Measurements from ENCODE around the gene ITGB3BP.

ITGB3BP gene

DNA sequence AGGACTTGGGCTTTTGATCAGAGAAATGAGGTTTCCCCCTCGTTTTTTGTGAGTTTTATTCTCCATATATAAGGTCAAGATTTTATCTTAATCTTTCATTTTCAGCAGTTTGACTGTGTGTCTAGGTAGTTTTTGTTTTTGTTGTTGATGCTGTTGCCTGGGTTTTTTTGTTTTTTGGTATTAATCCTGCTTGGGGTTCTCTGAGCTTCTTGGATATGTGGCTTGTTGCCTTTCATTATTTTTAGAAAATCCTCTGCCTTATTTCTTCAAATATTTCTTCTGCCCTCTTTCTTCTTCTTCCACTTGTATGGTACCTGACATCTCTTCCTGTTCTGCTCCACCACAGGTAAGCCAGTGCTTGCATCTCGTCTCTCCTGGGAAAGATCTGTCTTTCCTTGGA is 25.3 kb upstream of the ITGB3BP start:
- H3K4me3 ChIP-seq (ENCODE audit: low read length in 2 of 2) = no peak overlapping the region
- H3K27ac ChIP-seq (ENCODE audit: low read depth in 2 of 2, low read length in 2 of 2) = no peak overlapping the region
- no peaks in the 10 kb centered on the region for H3K4me1 ChIP-seq (ENCODE audit: control insufficient read depth in 2 of 2, insufficient read depth in 2 of 2, low read length in 2 of 2)
- H3K9ac ChIP-seq (ENCODE audit: low read depth in 1 of 2, low read length in 2 of 2) = no peak overlapping the region
- peaks cover 3 to 6% of the 10 kb centered on the region in 2 donors for H3K36me3 ChIP-seq (ENCODE audit: control insufficient read depth in 2 of 2, insufficient read depth in 2 of 2, low read length in 2 of 2)
- no peaks in the 10 kb centered on the region for H3K9me3 ChIP-seq (ENCODE audit: control insufficient read depth in 2 of 2, low read length in 2 of 2)
- H3K27me3 ChIP-seq (ENCODE audit: control insufficient read depth in 2 of 2, insufficient read depth in 2 of 2, low read length in 2 of 2) = no peaks in the 10 kb centered on the region

DNA sequence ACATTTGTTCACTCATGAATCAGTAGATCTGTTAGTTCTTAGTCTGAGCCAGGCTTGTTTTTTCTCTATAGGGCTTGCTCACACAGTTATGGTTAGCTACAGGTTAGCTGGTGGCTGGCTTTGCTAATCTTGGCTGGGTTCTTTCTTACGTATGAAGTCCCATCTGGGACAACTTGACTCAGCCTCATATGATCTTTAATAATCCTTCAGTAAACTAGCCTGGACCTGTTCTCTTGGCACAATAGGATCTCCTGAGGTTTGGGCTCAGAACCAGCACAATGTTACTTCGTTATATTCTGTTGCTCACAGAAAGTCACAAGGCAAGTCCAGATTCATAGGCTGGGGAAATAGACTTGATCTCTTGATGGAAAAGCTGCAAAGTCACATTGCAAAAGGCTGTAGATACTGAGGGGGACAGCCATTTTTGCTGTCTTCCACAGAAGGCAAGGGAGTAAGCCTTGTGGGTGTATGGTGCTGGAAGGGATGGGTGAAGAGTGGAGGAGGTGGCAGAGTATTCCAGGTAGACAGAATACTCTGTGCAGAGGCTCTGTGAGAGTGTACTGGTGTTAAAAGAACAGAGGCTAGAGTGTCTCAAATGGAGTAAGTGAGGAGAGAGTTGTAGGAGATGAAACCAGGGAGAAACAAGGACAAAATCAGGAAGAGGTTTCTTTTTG is 24.7 kb upstream of the ITGB3BP start:
- no peaks in the 10 kb centered on the region for H3K4me1 ChIP-seq (ENCODE audit: control insufficient read depth in 2 of 2, insufficient read depth in 2 of 2, low read length in 2 of 2)
- no peak overlapping the region for H3K9ac ChIP-seq (ENCODE audit: low read depth in 1 of 2, low read length in 2 of 2)
- no peak overlapping the region for H3K27ac ChIP-seq (ENCODE audit: low read depth in 2 of 2, low read length in 2 of 2)
- no peak overlapping the region for H3K4me3 ChIP-seq (ENCODE audit: low read length in 2 of 2)
- no peaks in the 10 kb centered on the region for H3K27me3 ChIP-seq (ENCODE audit: control insufficient read depth in 2 of 2, insufficient read depth in 2 of 2, low read length in 2 of 2)
- peaks cover 3 to 6% of the 10 kb centered on the region in 2 donors for H3K36me3 ChIP-seq (ENCODE audit: control insufficient read depth in 2 of 2, insufficient read depth in 2 of 2, low read length in 2 of 2)
- H3K9me3 ChIP-seq (ENCODE audit: control insufficient read depth in 2 of 2, low read length in 2 of 2) = no peaks in the 10 kb centered on the region

DNA sequence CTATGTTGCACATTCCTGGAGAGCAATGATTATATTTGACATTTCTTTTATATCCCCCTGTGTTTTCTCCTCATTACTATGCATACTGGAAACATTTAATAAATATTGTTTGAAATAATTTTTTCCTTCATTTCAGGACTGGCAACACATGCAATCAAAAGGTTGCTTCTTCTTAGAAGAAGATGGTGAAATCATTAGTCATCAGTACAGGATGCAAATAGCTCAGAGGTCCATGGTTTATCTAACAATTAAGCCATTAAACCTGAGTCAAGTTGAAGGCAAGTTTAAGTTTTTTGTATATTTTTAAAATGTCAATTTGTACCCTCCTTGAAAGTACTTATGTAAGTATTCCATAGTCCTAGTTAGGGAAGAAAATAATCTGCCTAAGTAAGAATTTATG is 22.8 kb upstream of the ITGB3BP start:
- Histone ChIP-seq H3K4me3 (ENCODE audit: low read length in 2 of 2) (no peak overlapping the region), H3K27ac (ENCODE audit: low read depth in 2 of 2, low read length in 2 of 2) (no peak overlapping the region), H3K27me3 (ENCODE audit: control insufficient read depth in 2 of 2, insufficient read depth in 2 of 2, low read length in 2 of 2) (no peaks in the 10 kb centered on the region), H3K9me3 (ENCODE audit: control insufficient read depth in 2 of 2, low read length in 2 of 2) (no peaks in the 10 kb centered on the region), H3K9ac (ENCODE audit: low read depth in 1 of 2, low read length in 2 of 2) (no peak overlapping the region), H3K36me3 (ENCODE audit: control insufficient read depth in 2 of 2, insufficient read depth in 2 of 2, low read length in 2 of 2) (peaks cover 3 to 6% of the 10 kb centered on the region in 2 donors), H3K4me1 (ENCODE audit: control insufficient read depth in 2 of 2, insufficient read depth in 2 of 2, low read length in 2 of 2) (no peaks in the 10 kb centered on the region)

DNA sequence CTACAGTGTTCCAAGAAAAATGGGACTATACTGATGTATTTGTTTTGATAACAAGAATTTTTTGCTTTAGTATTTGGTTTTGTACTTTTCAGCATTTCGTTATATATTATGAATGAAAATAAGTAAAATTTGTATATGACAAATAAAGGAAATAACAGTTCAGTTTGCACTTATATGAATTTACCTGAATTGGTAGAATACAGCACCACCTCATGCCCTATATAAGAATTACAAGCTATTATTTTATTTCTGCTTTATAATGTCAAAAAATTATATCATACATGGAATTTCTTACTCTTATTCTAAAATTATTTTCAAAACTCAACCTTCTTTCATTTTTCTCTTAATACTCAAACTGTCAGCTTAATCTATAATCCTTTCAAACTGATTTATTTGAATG is 14.9 kb upstream of the ITGB3BP start:
- no peaks in the 10 kb centered on the region for H3K27me3 ChIP-seq (ENCODE audit: control insufficient read depth in 2 of 2, insufficient read depth in 2 of 2, low read length in 2 of 2)
- H3K4me1 ChIP-seq (ENCODE audit: control insufficient read depth in 2 of 2, insufficient read depth in 2 of 2, low read length in 2 of 2) = no peaks in the 10 kb centered on the region
- no peak overlapping the region for H3K4me3 ChIP-seq (ENCODE audit: low read length in 2 of 2)
- no peak overlapping the region for H3K9ac ChIP-seq (ENCODE audit: low read depth in 1 of 2, low read length in 2 of 2)
- no peaks in the 10 kb centered on the region for H3K9me3 ChIP-seq (ENCODE audit: control insufficient read depth in 2 of 2, low read length in 2 of 2)
- no peak overlapping the region for H3K27ac ChIP-seq (ENCODE audit: low read depth in 2 of 2, low read length in 2 of 2)
- H3K36me3 ChIP-seq (ENCODE audit: control insufficient read depth in 2 of 2, insufficient read depth in 2 of 2, low read length in 2 of 2) = peaks cover 0 to 3% of the 10 kb centered on the region in 2 donors

DNA sequence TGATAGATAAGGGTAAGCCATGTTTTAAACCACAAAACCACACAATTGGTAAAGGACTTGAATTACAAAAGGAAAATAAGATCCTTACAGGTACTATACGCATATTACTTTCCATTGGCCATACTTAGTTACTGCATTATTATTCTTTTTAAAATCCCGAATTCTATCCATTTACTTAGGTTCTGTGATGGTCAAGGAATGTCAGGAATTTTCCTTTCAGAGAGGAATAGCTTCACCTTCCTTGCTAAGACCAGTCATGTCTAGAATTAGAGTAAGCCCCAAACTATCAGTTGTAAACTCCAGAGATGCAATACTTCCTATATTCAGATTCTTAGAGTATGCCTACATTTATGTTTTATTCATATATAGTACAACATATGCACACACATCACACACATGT is 14.0 kb upstream of the ITGB3BP start:
- no peak overlapping the region for H3K4me3 ChIP-seq (ENCODE audit: low read length in 2 of 2)
- no peaks in the 10 kb centered on the region for H3K4me1 ChIP-seq (ENCODE audit: control insufficient read depth in 2 of 2, insufficient read depth in 2 of 2, low read length in 2 of 2)
- no peak overlapping the region for H3K27ac ChIP-seq (ENCODE audit: low read depth in 2 of 2, low read length in 2 of 2)
- no peak overlapping the region for H3K9ac ChIP-seq (ENCODE audit: low read depth in 1 of 2, low read length in 2 of 2)
- no peaks in the 10 kb centered on the region for H3K27me3 ChIP-seq (ENCODE audit: control insufficient read depth in 2 of 2, insufficient read depth in 2 of 2, low read length in 2 of 2)
- H3K36me3 ChIP-seq (ENCODE audit: control insufficient read depth in 2 of 2, insufficient read depth in 2 of 2, low read length in 2 of 2) = peaks cover 0 to 3% of the 10 kb centered on the region in 2 donors
- H3K9me3 ChIP-seq (ENCODE audit: control insufficient read depth in 2 of 2, low read length in 2 of 2) = no peaks in the 10 kb centered on the region

DNA sequence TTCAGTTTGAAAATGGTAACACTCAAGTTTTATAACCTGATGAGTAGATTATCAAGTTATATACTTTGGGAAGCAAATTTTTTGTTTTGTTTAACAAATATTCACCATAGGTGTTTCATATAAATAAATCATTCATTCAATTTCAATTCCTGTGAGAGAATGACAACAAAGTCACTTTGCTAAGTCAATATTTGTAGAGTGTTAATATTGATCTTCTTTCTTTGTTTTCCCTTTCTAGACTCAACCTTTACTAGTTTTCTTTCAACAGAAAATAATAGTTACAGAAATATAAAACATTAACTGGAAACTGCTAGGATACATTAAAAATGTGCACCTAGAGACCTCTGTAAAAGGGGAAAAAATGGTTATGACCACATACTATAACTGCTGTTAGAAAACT is 11.4 kb upstream of the ITGB3BP start:
- no peak overlapping the region for H3K27ac ChIP-seq (ENCODE audit: low read depth in 2 of 2, low read length in 2 of 2)
- H3K27me3 ChIP-seq (ENCODE audit: control insufficient read depth in 2 of 2, insufficient read depth in 2 of 2, low read length in 2 of 2) = no peaks in the 10 kb centered on the region
- no peak overlapping the region for H3K9ac ChIP-seq (ENCODE audit: low read depth in 1 of 2, low read length in 2 of 2)
- no peak overlapping the region for H3K4me3 ChIP-seq (ENCODE audit: low read length in 2 of 2)
- H3K36me3 ChIP-seq (ENCODE audit: control insufficient read depth in 2 of 2, insufficient read depth in 2 of 2, low read length in 2 of 2) = peaks cover 0 to 3% of the 10 kb centered on the region in 2 donors
- no peaks in the 10 kb centered on the region for H3K9me3 ChIP-seq (ENCODE audit: control insufficient read depth in 2 of 2, low read length in 2 of 2)
- H3K4me1 ChIP-seq (ENCODE audit: control insufficient read depth in 2 of 2, insufficient read depth in 2 of 2, low read length in 2 of 2) = no peaks in the 10 kb centered on the region

DNA sequence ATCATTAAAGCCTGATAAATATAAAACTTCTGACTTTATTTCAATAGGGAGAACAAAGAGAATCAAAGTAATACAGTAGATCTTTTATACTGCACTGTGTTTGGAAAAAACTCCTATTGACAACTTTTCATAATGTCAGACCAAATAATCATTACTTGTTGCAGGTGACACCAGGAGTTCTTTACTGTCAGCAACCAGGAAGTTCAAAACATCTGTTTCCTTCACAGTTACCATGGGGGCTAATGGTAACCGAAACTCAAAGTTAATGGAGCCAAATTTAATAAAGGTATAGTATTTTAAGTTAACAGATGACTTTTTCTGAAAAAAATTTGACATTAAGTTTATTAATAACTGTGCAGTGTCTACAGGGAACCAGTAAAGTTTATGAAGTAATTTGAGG is 10.9 kb upstream of the ITGB3BP start:
- Histone ChIP-seq H3K4me3 (ENCODE audit: low read length in 2 of 2) (no peak overlapping the region), H3K27me3 (ENCODE audit: control insufficient read depth in 2 of 2, insufficient read depth in 2 of 2, low read length in 2 of 2) (no peaks in the 10 kb centered on the region), H3K27ac (ENCODE audit: low read depth in 2 of 2, low read length in 2 of 2) (no peak overlapping the region), H3K9ac (ENCODE audit: low read depth in 1 of 2, low read length in 2 of 2) (no peak overlapping the region), H3K36me3 (ENCODE audit: control insufficient read depth in 2 of 2, insufficient read depth in 2 of 2, low read length in 2 of 2) (peaks cover 2 to 3% of the 10 kb centered on the region in 2 donors), H3K9me3 (ENCODE audit: control insufficient read depth in 2 of 2, low read length in 2 of 2) (no peaks in the 10 kb centered on the region), H3K4me1 (ENCODE audit: control insufficient read depth in 2 of 2, insufficient read depth in 2 of 2, low read length in 2 of 2) (no peaks in the 10 kb centered on the region)

DNA sequence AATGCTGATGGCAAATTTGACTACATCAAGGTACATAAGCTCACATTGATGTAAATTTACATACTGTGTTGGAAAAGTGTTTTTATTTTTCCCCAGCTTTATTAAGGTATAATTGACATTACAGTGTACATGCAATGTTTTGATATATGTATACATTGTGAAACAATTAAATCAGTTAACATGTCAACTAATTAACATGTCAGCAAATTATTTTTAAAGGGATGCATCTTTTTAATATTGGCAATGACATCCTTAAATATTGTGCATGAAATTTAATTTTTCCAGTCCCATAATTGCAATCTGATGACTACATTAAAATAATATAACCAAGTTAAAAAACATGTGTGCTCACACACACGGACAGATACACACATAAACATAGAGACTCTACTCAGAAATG is 9.7 kb upstream of the ITGB3BP start:
- Histone ChIP-seq H3K27ac (ENCODE audit: low read depth in 2 of 2, low read length in 2 of 2) (no peak overlapping the region), H3K27me3 (ENCODE audit: control insufficient read depth in 2 of 2, insufficient read depth in 2 of 2, low read length in 2 of 2) (no peaks in the 10 kb centered on the region), H3K9ac (ENCODE audit: low read depth in 1 of 2, low read length in 2 of 2) (no peak overlapping the region), H3K36me3 (ENCODE audit: control insufficient read depth in 2 of 2, insufficient read depth in 2 of 2, low read length in 2 of 2) (peaks cover 2 to 3% of the 10 kb centered on the region in 2 donors), H3K9me3 (ENCODE audit: control insufficient read depth in 2 of 2, low read length in 2 of 2) (no peaks in the 10 kb centered on the region), H3K4me3 (ENCODE audit: low read length in 2 of 2) (no peak overlapping the region), H3K4me1 (ENCODE audit: control insufficient read depth in 2 of 2, insufficient read depth in 2 of 2, low read length in 2 of 2) (no peaks in the 10 kb centered on the region)

DNA sequence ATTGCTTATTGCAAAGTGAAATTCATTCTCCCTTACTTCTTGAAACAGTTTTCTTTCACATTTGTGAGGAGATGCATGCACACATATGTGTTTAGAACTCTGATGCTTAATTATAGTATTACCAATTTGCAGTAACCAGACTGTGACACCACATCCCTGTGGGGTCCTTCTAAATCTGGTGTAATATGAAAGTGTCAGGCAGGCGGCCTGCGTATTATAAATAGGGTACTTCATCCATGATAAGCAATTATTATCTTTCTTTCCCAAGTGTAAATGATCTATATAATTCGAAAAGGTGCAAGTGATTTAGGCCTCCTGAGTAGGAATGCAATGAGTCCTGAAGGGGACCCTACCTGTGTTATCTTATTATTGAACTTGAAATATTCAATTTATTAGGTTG is 1.2 kb upstream of the ITGB3BP start:
- Histone ChIP-seq H3K27me3 (ENCODE audit: control insufficient read depth in 2 of 2, insufficient read depth in 2 of 2, low read length in 2 of 2) (no peaks in the 10 kb centered on the region), H3K9ac (ENCODE audit: low read depth in 1 of 2, low read length in 2 of 2) (peak overlapping the region; percentile 83 to 92), H3K4me3 (ENCODE audit: low read length in 2 of 2) (peak overlapping the region; percentile 11 to 97), H3K27ac (ENCODE audit: low read depth in 2 of 2, low read length in 2 of 2) (peak overlapping the region in 1 of 2 donors; percentile 95), H3K4me1 (ENCODE audit: control insufficient read depth in 2 of 2, insufficient read depth in 2 of 2, low read length in 2 of 2) (peaks cover 4 to 12% of the 10 kb centered on the region in 2 donors), H3K9me3 (ENCODE audit: control insufficient read depth in 2 of 2, low read length in 2 of 2) (no peaks in the 10 kb centered on the region), H3K36me3 (ENCODE audit: control insufficient read depth in 2 of 2, insufficient read depth in 2 of 2, low read length in 2 of 2) (peaks cover 0 to 2% of the 10 kb centered on the region in 2 donors)

DNA sequence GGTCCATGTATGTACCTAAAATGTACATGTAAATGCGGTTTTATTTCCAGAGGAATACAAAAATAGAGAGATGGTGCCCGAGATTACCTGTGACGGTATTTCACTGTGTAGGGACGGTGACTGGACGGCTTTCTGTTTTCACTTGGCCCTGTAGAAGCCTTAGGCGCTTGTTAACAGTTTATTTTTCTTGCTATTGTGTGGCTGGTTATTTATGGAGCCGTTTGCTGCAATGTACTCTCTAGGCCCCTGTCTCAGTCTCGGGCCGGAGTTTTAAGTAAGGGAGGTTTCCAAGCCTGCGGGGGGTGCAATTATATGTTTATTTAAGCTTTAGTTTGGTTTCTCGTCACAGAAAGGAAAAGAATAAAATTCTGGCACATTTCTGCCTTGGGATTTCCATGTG is 713 bp upstream of the ITGB3BP start:
- H3K9me3 ChIP-seq (ENCODE audit: control insufficient read depth in 2 of 2, low read length in 2 of 2) = no peaks in the 10 kb centered on the region
- H3K27ac ChIP-seq (ENCODE audit: low read depth in 2 of 2, low read length in 2 of 2) = peak overlapping the region; percentile 92 to 95
- peak overlapping the region; percentile 83 to 92 for H3K9ac ChIP-seq (ENCODE audit: low read depth in 1 of 2, low read length in 2 of 2)
- H3K4me3 ChIP-seq (ENCODE audit: low read length in 2 of 2) = peak overlapping the region; percentile 89 to 97
- H3K36me3 ChIP-seq (ENCODE audit: control insufficient read depth in 2 of 2, insufficient read depth in 2 of 2, low read length in 2 of 2) = no peaks in the 10 kb centered on the region
- H3K4me1 ChIP-seq (ENCODE audit: control insufficient read depth in 2 of 2, insufficient read depth in 2 of 2, low read length in 2 of 2) = peaks cover 4 to 12% of the 10 kb centered on the region in 2 donors
- no peaks in the 10 kb centered on the region for H3K27me3 ChIP-seq (ENCODE audit: control insufficient read depth in 2 of 2, insufficient read depth in 2 of 2, low read length in 2 of 2)
